Caco-2 (cell line): Measurements from ENCODE around the gene NRXN3. TPM values are rescaled to one million over a fixed set of nuclear protein-coding genes. Genes with fewer than 3 reads are reported as not detected.

Source experiments
- BruUV-seq: library from RNA; stranded (reverse); fragments of 400-500 nt; replicated peaks from 2 replicates; lab custom pipeline; 2021; lab: Mats Ljungman, UMichigan
- CTCF ChIA-PET: fragments of 300-600 bp; sonication (Branson Sonifier 250); formaldehyde crosslinking; loops from one replicate; lab custom pipeline; 2022; ENCODE audit warnings: antibody characterized with exemption; lab: Charles Lee
- POLR2A ChIA-PET: fragments of 300-600 bp; sonication (Branson Sonifier 250); formaldehyde crosslinking; loops from one replicate; lab custom pipeline; 2022; ENCODE audit warnings: antibody characterized with exemption; lab: Charles Lee
- DNase-seq, 2 experiments: peaks; one replicate each; pipeline versions ENCODE4 v3.0.0 to v3.0.0-alpha.2; 2020 to 2022
- H3K27me3 ChIP-seq: replicated peaks from 2 replicates; pipeline ENCODE4 v1.6.0; 2011; ENCODE audit warnings: low read length; ENCODE audit not compliant: control insufficient read depth, insufficient read depth
- H3K36me3 ChIP-seq: 2 replicates; pipeline ENCODE4 v1.5.1; 2011; ENCODE audit warnings: low read length; ENCODE audit not compliant: control insufficient read depth, insufficient read depth
- H3K4me1 ChIP-seq: fragments of 250-450 bp; sonication (Bioruptor Pico); 2 replicates; pipeline ENCODE4 v1.5.1; 2020; ENCODE audit warnings: mild to moderate bottlenecking
- H3K4me3 ChIP-seq: 2 replicates; pipeline ENCODE4 v1.5.1; 2011; ENCODE audit warnings: low read depth, mild to moderate bottlenecking, control low read depth, low read length
- H3K9me3 ChIP-seq: fragments of 250-450 bp; sonication (Bioruptor Pico); 2 replicates; pipeline ENCODE4 v1.5.1; 2020; ENCODE audit warnings: mild to moderate bottlenecking, moderate library complexity
- H3K27ac Mint-ChIP-seq: one replicate; pipeline ENCODE4 v1.8.0; 2022; ENCODE audit warnings: mixed read lengths; ENCODE audit not compliant: unreplicated experiment
- H3K27me3 Mint-ChIP-seq: one replicate; pipeline ENCODE4 v1.8.0; 2022; ENCODE audit warnings: mixed read lengths; ENCODE audit not compliant: insufficient read depth, unreplicated experiment
- H3K36me3 Mint-ChIP-seq: one replicate; pipeline ENCODE4 v1.8.0; 2022; ENCODE audit warnings: mild to moderate bottlenecking, mixed read lengths; ENCODE audit not compliant: insufficient read depth, unreplicated experiment
- H3K4me1 Mint-ChIP-seq: one replicate; pipeline ENCODE4 v1.8.0; 2022; ENCODE audit warnings: low read depth, mixed read lengths; ENCODE audit not compliant: unreplicated experiment
- H3K4me3 Mint-ChIP-seq: one replicate; pipeline ENCODE4 v1.8.0; 2022; ENCODE audit warnings: mild to moderate bottlenecking, moderate library complexity, mixed read lengths; ENCODE audit not compliant: unreplicated experiment
- H3K9me3 Mint-ChIP-seq: one replicate; pipeline ENCODE4 v1.8.0; 2022; ENCODE audit warnings: mixed read lengths; ENCODE audit not compliant: unreplicated experiment
- CTCF ChIP-seq, 2 experiments: fragments of 200-600 bp in 1 of 2; IDR thresholded peaks; 1 replicate in 1 of 2; 2 replicates in 1 of 2; pipeline versions ENCODE4 v1.5.1 to v1.8.0; 2011 to 2022; ENCODE audit warnings: antibody characterized with exemption in 1 of 2, control low read depth in 1 of 2, inconsistent platforms in 1 of 2, low read depth in 1 of 2, low read length in 1 of 2, mild to moderate bottlenecking in 1 of 2, moderate library complexity in 1 of 2; ENCODE audit not compliant: insufficient read depth in 1 of 2, severe bottlenecking in 1 of 2, unreplicated experiment in 1 of 2
- intact Hi-C: fragments of 100-400 bp; cut with micrococcal nuclease; formaldehyde crosslinking; loops from one replicate; pipeline ENCODE4 v1.10.0; 2022; ENCODE audit not compliant: unreplicated experiment
- total RNA-seq: library from RNA; stranded (reverse); gene quantifications from 2 replicates; pipeline ENCODE4 v1.2.3, GENCODE V29; 2022

The NRXN3 gene
- total RNA-seq, 1 experiment from 2014 or later: 12.4 TPM

DNA sequence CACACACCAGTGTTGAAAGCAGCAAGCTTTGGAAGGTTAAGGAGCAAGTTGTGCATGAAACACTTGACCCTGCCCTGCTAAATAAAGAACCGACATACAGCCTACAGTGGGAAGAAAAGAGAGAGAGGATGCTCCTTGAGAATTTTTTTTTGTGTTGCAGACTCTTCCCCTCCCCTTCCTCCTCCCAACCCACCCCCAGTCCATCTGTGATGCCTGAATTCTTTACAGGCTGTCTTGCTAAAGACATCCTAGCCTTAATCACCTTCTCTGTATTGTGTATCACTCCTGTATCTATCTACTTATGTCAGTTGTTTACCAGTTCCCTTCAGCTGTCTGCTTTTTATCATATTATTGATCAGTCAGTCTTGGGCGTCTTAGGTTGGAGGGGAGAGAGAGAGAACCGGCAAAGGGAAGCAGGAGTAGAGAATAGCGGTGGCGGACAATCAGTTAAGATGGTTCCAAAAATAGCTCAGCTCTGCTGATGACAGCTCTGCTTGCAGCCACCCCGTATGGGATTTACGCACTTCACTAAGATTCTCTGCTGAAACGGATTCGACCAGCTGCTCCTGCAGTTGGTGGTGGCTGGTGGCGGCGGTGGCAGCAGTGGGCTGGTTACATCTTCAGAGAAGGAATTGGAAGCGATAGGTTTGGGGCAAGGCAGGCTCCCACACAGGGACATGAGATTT is 664.7 kb downstream of the NRXN3 start:
- no peaks in the 10 kb centered on the region for H3K9me3 Mint-ChIP-seq
- H3K27me3 ChIP-seq: no peaks in the 10 kb centered on the region
- ChIA-PET CTCF (no interaction called here), POLR2A (no interaction called here)
- H3K36me3 ChIP-seq: no peaks in the 10 kb centered on the region
- no peak overlapping the region for H3K4me3 ChIP-seq
- DNase-seq: no peak
- peaks cover 17% of the 10 kb centered on the region for H3K27me3 Mint-ChIP-seq
- no peak for TF ChIP-seq CTCF (IDR thresholded peaks at IDR 0.05; ENCODE audit: insufficient read depth in 1 of 2, low read depth in 1 of 2, low read length in 1 of 2, severe bottlenecking in 1 of 2, unreplicated experiment in 1 of 2)
- no peak overlapping the region for H3K27ac Mint-ChIP-seq
- intact Hi-C loops: loop anchor here (10.0 kb wide), 2 partner anchors 240 to 390 kb away; no protein-coding TSS in a partner anchor
- H3K36me3 Mint-ChIP-seq: no peaks in the 10 kb centered on the region
- no peaks in the 10 kb centered on the region for H3K4me1 Mint-ChIP-seq
- H3K4me3 Mint-ChIP-seq: no peak overlapping the region
- BruUV-seq: no TSS peak
- H3K9me3 ChIP-seq: no peaks in the 10 kb centered on the region
- H3K4me1 ChIP-seq: no peaks in the 10 kb centered on the region

- Histone ChIP-seq H3K36me3 (no peaks in the 10 kb centered on the region), H3K4me1 (no peaks in the 10 kb centered on the region), H3K4me3 (no peak overlapping the region), H3K9me3 (no peaks in the 10 kb centered on the region), H3K27me3 (no peaks in the 10 kb centered on the region)
- CTCF ChIA-PET: no interaction called here
- peaks cover 17% of the 10 kb centered on the region for H3K27me3 Mint-ChIP-seq
- no peaks in the 10 kb centered on the region for H3K9me3 Mint-ChIP-seq
- no peak overlapping the region for H3K4me3 Mint-ChIP-seq
- no TSS peak for BruUV-seq
- no peaks in the 10 kb centered on the region for H3K4me1 Mint-ChIP-seq
- no peak for TF ChIP-seq CTCF (IDR thresholded peaks at IDR 0.05; ENCODE audit: insufficient read depth in 1 of 2, low read depth in 1 of 2, low read length in 1 of 2, severe bottlenecking in 1 of 2, unreplicated experiment in 1 of 2)
- intact Hi-C loops: loop anchor here (10.0 kb wide), 2 partner anchors 241 to 391 kb away; no protein-coding TSS in a partner anchor
- POLR2A ChIA-PET: no interaction called here
- DNase-seq: no peak
- H3K27ac Mint-ChIP-seq: no peak overlapping the region
- no peaks in the 10 kb centered on the region for H3K36me3 Mint-ChIP-seq
These were observed 665.7 kb downstream of the NRXN3 start for GRCh38 chr14:78835909-78836308.

GRCh38 chr14:78836777-78837176 is 666.6 kb downstream of the NRXN3 start:
- Histone ChIP-seq H3K9me3 (no peaks in the 10 kb centered on the region), H3K36me3 (no peaks in the 10 kb centered on the region), H3K4me1 (no peaks in the 10 kb centered on the region), H3K4me3 (no peak overlapping the region), H3K27me3 (no peaks in the 10 kb centered on the region)
- BruUV-seq: no TSS peak
- DNase-seq: peak; percentile 69
- intact Hi-C loops: loop anchor here (1.0 to 10.0 kb wide), 3 partner anchors 46 to 392 kb away; no protein-coding TSS in a partner anchor
- no peaks in the 10 kb centered on the region for H3K4me1 Mint-ChIP-seq
- ChIA-PET CTCF (no interaction called here), POLR2A (no interaction called here)
- H3K4me3 Mint-ChIP-seq: no peak overlapping the region
- H3K9me3 Mint-ChIP-seq: no peaks in the 10 kb centered on the region
- no peaks in the 10 kb centered on the region for H3K36me3 Mint-ChIP-seq
- peaks cover 17% of the 10 kb centered on the region for H3K27me3 Mint-ChIP-seq
- TF ChIP-seq CTCF (IDR thresholded peaks at IDR 0.05; ENCODE audit: insufficient read depth in 1 of 2, low read depth in 1 of 2, low read length in 1 of 2, severe bottlenecking in 1 of 2, unreplicated experiment in 1 of 2): peak; percentile 57
- no peak overlapping the region for H3K27ac Mint-ChIP-seq
